IMR-90 (cell line): ENCODE measurements around the gene EGFL8.
"Not testable (repeated sequence)": the region's sequence is repeated elsewhere in the genome, so short reads cannot be mapped to it uniquely, and the experiment has no call there.

Experiments
- BHLHE40 ChIP-seq: fragments of 150-350 bp; IDR thresholded peaks from 2 replicates; pipeline ENCODE4 v1.6.1; 2016; ENCODE audit warnings: mild to moderate bottlenecking, low read depth, low read length
- CEBPB ChIP-seq: IDR thresholded peaks from 2 replicates; pipeline ENCODE4 v1.6.1; 2012; ENCODE audit warnings: low read depth, low read length, improper control_type of control experiment
- MAFK ChIP-seq: IDR thresholded peaks from 2 replicates; pipeline ENCODE4 v1.6.1; 2012; ENCODE audit warnings: low read depth, low read length, improper control_type of control experiment
- MXI1 ChIP-seq: IDR thresholded peaks from 2 replicates; pipeline ENCODE4 v1.6.1; 2012; ENCODE audit warnings: low read depth, mild to moderate bottlenecking, low read length, moderate library complexity, borderline replicate concordance
- NFE2L2 ChIP-seq: fragments of 150-350 bp; IDR thresholded peaks from 2 replicates; pipeline ENCODE4 v1.6.1; 2016; ENCODE audit warnings: low read depth, mild to moderate bottlenecking, low read length
- POLR2A ChIP-seq: IDR thresholded peaks from 2 replicates; pipeline ENCODE4 v1.6.1; 2012; ENCODE audit warnings: mild to moderate bottlenecking, low read depth, low read length
- RAD21 ChIP-seq: IDR thresholded peaks from 2 replicates; pipeline ENCODE4 v1.6.1; 2012; ENCODE audit warnings: low read length, improper control_type of control experiment
- RCOR1 ChIP-seq: IDR thresholded peaks from 2 replicates; pipeline ENCODE4 v1.6.1; 2012; ENCODE audit warnings: mild to moderate bottlenecking, low read length, improper control_type of control experiment; ENCODE audit not compliant: insufficient replicate concordance
- RFX5 ChIP-seq: IDR thresholded peaks from 2 replicates; pipeline ENCODE4 v1.8.0; 2012; ENCODE audit warnings: low read depth, mild to moderate bottlenecking, low read length, moderate library complexity
- SMC3 ChIP-seq: fragments of 150-350 bp; IDR thresholded peaks from 2 replicates; pipeline ENCODE4 v1.6.1; 2016; ENCODE audit warnings: low read depth, mild to moderate bottlenecking, antibody characterized with exemption, low read length, moderate library complexity
- TF ChIP-seq, protein P1 (sequence below): conservative IDR thresholded peaks from 2 replicates; pipeline ENCODE4 v1.5.1; 2012; ENCODE audit warnings: mild to moderate bottlenecking, low read depth, low read length, improper control_type of control experiment
- TF ChIP-seq, protein P2 (sequence below): fragments of 150-350 bp; IDR thresholded peaks from 2 replicates; pipeline ENCODE4 v1.6.1; 2017; ENCODE audit warnings: mild to moderate bottlenecking, antibody characterized with exemption, low read length, low read depth
- TF ChIP-seq, protein P3 (sequence below): fragments of 150-350 bp; IDR thresholded peaks from 2 replicates; pipeline ENCODE4 v1.6.1; 2016; ENCODE audit warnings: low read depth, mild to moderate bottlenecking, low read length, moderate library complexity, borderline replicate concordance

DNA sequence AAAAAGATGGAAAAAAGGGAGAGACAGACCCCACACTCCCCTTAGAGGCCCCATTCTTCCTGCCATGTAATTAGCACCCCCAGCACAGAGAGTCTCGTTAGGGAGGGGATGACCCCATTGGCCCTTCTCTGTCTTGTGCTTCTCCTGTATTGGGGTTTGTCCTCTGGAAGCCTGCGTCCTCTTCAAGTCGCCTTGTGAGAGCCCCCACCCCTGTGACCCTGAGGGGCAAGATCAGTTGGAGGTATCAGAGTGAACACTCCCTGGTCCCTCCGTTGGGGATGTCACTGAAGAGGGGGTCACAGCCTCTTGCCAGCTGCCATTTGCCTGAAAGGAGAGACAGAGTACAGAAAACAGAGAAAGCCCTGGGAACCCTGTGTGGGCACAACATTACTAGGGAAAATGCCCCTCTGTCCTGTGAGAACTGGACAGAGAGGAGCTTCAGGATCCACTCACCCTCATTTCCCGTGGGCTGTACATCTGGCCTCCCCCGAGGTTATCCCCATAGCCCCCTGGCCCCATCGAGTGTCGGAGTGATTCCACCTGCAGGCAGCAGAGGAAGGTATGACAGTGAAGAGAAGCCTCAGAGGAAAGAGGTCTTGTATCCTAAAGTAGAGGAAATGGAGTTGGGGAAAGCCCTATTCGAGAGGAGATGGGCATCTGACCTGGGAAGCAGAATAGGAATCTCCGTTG lies 21.9 kb downstream of the EGFL8 start:
- TF ChIP-seq, protein P1, sequence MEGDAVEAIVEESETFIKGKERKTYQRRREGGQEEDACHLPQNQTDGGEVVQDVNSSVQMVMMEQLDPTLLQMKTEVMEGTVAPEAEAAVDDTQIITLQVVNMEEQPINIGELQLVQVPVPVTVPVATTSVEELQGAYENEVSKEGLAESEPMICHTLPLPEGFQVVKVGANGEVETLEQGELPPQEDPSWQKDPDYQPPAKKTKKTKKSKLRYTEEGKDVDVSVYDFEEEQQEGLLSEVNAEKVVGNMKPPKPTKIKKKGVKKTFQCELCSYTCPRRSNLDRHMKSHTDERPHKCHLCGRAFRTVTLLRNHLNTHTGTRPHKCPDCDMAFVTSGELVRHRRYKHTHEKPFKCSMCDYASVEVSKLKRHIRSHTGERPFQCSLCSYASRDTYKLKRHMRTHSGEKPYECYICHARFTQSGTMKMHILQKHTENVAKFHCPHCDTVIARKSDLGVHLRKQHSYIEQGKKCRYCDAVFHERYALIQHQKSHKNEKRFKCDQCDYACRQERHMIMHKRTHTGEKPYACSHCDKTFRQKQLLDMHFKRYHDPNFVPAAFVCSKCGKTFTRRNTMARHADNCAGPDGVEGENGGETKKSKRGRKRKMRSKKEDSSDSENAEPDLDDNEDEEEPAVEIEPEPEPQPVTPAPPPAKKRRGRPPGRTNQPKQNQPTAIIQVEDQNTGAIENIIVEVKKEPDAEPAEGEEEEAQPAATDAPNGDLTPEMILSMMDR = not testable (repeated sequence)
- TF ChIP-seq, protein P2, sequence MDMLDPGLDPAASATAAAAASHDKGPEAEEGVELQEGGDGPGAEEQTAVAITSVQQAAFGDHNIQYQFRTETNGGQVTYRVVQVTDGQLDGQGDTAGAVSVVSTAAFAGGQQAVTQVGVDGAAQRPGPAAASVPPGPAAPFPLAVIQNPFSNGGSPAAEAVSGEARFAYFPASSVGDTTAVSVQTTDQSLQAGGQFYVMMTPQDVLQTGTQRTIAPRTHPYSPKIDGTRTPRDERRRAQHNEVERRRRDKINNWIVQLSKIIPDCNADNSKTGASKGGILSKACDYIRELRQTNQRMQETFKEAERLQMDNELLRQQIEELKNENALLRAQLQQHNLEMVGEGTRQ = not testable (repeated sequence)
- not testable (repeated sequence) for TF ChIP-seq POLR2A, CEBPB, BHLHE40, RAD21, MAFK, SMC3, RFX5, MXI1, RCOR1, NFE2L2
- TF ChIP-seq, protein P3, sequence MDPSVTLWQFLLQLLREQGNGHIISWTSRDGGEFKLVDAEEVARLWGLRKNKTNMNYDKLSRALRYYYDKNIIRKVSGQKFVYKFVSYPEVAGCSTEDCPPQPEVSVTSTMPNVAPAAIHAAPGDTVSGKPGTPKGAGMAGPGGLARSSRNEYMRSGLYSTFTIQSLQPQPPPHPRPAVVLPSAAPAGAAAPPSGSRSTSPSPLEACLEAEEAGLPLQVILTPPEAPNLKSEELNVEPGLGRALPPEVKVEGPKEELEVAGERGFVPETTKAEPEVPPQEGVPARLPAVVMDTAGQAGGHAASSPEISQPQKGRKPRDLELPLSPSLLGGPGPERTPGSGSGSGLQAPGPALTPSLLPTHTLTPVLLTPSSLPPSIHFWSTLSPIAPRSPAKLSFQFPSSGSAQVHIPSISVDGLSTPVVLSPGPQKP = not testable (repeated sequence)
